ENCODE data around the gene NOTUM. TPM values are rescaled to one million over a fixed set of nuclear protein-coding genes. Genes with fewer than 3 reads are reported as not detected.
A peak's percentile ranks its signal among the peaks of the same experiment; 100 is the strongest.
"Not testable (repeated sequence)": the region's sequence is repeated elsewhere in the genome, so short reads cannot be mapped to it uniquely, and the experiment has no call there.

NOTUM gene
- total RNA-seq, 1 experiment from 2014 or later, result not detected

DNA sequence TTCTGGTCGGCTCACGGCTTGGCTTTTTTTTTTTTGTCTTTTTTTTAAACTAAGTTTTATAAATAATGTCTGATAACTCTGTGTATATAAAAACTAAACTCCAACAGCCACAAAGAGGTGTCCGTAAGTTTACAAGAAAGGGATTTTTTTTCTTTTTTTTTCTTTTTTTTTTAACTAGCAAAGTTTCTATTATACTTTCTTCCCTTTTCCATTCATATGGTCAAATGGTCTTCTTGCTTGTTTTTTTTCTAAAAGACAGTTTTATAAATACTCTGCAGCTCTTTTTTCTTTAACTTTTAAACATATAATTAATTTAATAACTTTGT lies 39.5 kb downstream of the NOTUM start:
- in situ Hi-C loops (cut with HindIII; ENCODE audit: low pct_unique_long_range_greater_than_20kb, low sequenced_read_pairs), result no loop called here
- DNase-seq (ENCODE audit: low read depth), result no peak

DNA sequence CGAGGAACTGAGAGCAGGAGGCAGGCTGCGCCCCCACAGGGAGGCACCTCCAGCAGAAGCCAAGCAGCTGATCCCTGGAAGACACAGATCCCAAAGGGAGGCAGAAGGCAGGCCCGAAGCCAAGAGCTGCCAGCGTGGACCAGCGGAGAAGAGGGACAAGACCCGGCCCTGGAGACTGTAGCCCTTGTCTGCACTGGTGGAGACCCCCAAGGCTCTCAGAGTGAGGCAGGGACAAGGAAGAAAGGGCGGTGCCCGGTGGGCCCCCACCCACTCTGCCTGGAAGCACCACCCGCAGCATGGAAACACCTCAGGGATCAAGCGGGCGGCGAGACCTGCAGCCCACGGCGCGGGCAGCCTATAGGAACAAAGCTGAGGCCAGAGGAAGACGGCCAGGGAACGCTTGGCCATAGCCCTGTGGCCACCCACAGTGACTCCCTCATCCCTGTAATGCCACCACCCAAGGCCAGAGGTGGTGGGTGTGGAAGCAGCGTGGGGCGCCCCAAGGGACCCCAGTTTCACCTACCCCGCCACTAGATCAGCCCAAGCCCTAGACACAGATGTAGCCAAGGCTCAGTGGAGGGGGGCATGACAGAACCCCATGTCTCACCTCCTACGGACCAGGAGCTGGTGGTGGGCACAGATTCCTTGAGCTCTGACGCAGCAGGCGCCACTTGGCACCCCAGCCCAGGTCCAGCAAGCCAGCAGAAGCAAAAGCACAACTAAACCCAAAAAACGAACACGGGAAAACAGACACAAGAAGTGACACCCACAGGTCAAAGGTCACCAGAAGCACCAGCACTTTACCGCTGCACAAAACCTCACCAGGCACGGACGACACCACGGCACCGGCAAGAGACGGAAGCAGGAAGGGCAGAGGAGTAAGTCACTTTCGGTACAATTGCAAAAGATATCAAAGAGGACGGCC lies 40.1 kb downstream of the NOTUM start:
- in situ Hi-C loops (cut with HindIII; ENCODE audit: low pct_unique_long_range_greater_than_20kb, low sequenced_read_pairs), result no loop called here

GRCh38 chr17:81918832-81919545 lies 42.0 kb downstream of the NOTUM start:
- in situ Hi-C loops (cut with HindIII; ENCODE audit: low pct_unique_long_range_greater_than_20kb, low sequenced_read_pairs), result no loop called here
- no peak for DNase-seq (ENCODE audit: low read depth)

More for the DNA sequence above, 40.1 kb downstream of the NOTUM start:
- DNase-seq (ENCODE audit: low read depth), result no peak

- in situ Hi-C loops (cut with HindIII; ENCODE audit: low pct_unique_long_range_greater_than_20kb, low sequenced_read_pairs), result not testable (repeated sequence)
Observed at GRCh38 chr17:81918333-81918669, 42.7 kb downstream of the NOTUM start.

DNA sequence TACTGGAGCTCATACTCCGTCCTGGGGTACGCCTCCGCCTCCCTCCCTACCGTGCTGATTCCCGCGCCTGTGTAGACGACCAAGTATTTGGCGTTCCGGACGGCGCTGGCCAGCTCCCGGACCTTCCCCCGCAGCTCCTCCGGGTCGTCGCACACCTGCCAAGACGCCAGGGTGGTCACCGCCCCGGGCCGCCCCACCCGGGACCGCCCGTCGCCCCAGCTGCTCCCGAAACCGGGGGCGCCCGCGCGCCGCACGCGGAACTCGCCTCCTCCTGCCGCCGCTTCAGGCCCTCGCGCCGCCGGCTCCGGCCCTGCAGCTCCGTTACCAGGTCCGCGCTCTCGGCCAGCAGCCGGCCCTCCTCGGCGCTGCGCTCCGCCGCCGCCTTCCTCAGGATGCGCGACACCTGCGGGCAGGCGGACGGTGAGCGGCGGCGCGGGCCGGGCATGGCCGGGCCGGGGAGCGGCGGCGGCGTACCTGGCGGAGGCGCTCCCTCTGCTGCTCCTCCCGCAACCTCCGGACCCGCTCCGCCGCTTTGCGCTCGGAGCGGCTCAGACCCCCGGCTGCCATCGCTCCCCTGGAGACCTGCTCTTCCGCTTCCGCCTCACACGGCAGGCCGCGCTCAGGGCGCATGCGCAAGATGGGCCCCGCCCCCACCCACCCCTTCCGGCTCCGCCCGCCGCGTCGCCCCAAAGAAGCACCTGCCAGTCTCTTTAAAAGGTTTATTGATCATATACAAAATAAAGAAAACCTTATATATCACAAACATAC lies 43.2 kb downstream of the NOTUM start, which contains the start of gene SIRT7:
Gene SIRT7 (minus strand): TSS at position 612 of the 768 bp plus-strand sequence. CDS start 45 bp downstream, at position 567.
- DNase-seq (ENCODE audit: low read depth), result peak; percentile 73
- in situ Hi-C loops (cut with HindIII; ENCODE audit: low pct_unique_long_range_greater_than_20kb, low sequenced_read_pairs), result no loop called here

More at GRCh38 chr17:81918333-81918669, 42.7 kb downstream of the NOTUM start:
- not testable (repeated sequence) for DNase-seq (ENCODE audit: low read depth)

DNA sequence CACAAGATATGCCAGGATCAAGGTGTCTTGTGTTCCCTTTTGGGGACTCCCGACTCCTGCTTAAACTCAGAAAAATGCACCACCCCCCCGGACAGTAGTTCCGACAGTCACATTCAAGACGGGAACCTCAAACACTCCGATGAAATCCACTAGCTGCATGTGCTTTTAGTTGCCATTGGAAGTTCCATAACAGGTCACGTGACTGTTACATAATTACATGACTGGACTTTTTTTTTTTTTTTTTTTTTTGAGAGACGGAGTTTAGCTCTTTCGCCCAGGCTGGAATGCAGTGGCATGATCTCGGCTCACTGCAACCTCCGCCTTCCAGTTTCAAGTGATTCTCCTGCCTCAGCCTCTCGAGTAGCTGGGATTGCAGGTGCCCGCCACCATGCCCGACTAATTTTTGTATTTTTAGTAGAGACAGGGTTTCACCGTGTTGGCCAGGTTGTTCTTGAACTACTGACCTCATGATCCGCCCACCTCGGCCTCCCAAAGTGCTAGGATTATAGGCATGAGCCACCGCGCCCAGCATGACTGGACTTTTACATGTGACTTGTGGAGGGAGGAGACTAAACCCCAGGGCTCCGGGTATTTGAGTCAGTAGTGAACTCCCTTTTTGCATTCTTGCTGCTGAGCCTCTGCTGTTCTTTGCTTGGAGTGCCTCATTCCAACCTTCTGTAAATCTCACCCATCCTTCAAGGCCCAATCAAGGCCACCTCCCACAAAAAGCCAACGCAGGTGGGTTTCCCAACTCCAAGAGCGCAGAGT lies 44.6 kb downstream of the NOTUM start:
- DNase-seq (ENCODE audit: low read depth), result peak; percentile 84
- in situ Hi-C loops (cut with HindIII; ENCODE audit: low pct_unique_long_range_greater_than_20kb, low sequenced_read_pairs), result no loop called here

- in situ Hi-C loops (cut with HindIII; ENCODE audit: low pct_unique_long_range_greater_than_20kb, low sequenced_read_pairs), result no loop called here
- no peak for DNase-seq (ENCODE audit: low read depth)
Observed at GRCh38 chr17:81915331-81915730, 45.7 kb downstream of the NOTUM start.

GRCh38 chr17:81914103-81914850 lies 46.7 kb downstream of the NOTUM start:
- in situ Hi-C loops (cut with HindIII; ENCODE audit: low pct_unique_long_range_greater_than_20kb, low sequenced_read_pairs), result no loop called here
- no peak for DNase-seq (ENCODE audit: low read depth)

- no peak for DNase-seq (ENCODE audit: low read depth)
- in situ Hi-C loops (cut with HindIII; ENCODE audit: low pct_unique_long_range_greater_than_20kb, low sequenced_read_pairs), result no loop called here
Observed at GRCh38 chr17:81913394-81914102, 47.4 kb downstream of the NOTUM start.

- in situ Hi-C loops (cut with HindIII; ENCODE audit: low pct_unique_long_range_greater_than_20kb, low sequenced_read_pairs), result no loop called here
- peak; percentile 33 for DNase-seq (ENCODE audit: low read depth)
Observed at GRCh38 chr17:81912441-81913309, 48.3 kb downstream of the NOTUM start.

DNA sequence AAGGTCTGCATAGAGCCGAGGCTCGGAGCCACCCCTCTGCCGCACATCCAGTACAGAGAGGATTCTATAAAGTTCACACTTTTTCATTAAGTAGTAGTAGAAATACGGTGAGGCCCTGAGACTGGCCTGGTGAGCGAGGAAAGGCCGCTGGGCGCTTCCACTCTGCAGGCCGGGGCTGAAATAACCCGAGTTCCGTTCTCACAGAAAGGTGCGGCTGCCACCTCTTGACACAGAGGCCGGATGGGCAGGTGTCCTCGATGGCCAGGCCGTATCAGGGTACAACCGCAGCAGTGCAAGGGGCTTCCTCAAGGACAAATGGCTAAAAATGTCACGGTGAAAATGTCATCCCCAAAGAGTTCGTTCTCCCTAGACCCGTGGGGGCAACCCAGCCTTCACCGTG lies 49.0 kb downstream of the NOTUM start:
- DNase-seq (ENCODE audit: low read depth), result no peak
- in situ Hi-C loops (cut with HindIII; ENCODE audit: low pct_unique_long_range_greater_than_20kb, low sequenced_read_pairs), result no loop called here

GRCh38 chr17:81911277-81911961 lies 49.6 kb downstream of the NOTUM start, which contains the start of gene PCYT2:
Gene PCYT2, minus strand, starts transcription at chr17:81911399. Its CDS starts 44 bp downstream, at chr17:81911355.
- in situ Hi-C loops (cut with HindIII; ENCODE audit: low pct_unique_long_range_greater_than_20kb, low sequenced_read_pairs), result no loop called here
- peak; percentile 59 for DNase-seq (ENCODE audit: low read depth)

- in situ Hi-C loops (cut with HindIII; ENCODE audit: low pct_unique_long_range_greater_than_20kb, low sequenced_read_pairs), result no loop called here
- DNase-seq (ENCODE audit: low read depth), result no peak
Observed at GRCh38 chr17:81910840-81911276, 50.1 kb downstream of the NOTUM start.

GRCh38 chr17:81909966-81910839 lies 50.8 kb downstream of the NOTUM start:
- peak; percentile 30 for DNase-seq (ENCODE audit: low read depth)
- in situ Hi-C loops (cut with HindIII; ENCODE audit: low pct_unique_long_range_greater_than_20kb, low sequenced_read_pairs), result no loop called here

All from Caki2 (cell line).